HepG2 (cell line): ENCODE measurements around the gene TMEM11. TPM values are rescaled to one million over a fixed set of nuclear protein-coding genes. Genes with fewer than 3 reads are reported as not detected.

ENCODE experiments used
- ATF7 ChIP-seq, 2 experiments: fragments of 450-650 bp in 1 of 2; sonication (generic) in 1 of 2; formaldehyde crosslinking in 1 of 2; IDR thresholded peaks; 2 replicates each; pipeline versions ENCODE4 v1.4.0 to v1.6.1; 2016 to 2020; ENCODE audit warnings: antibody characterized with exemption in 1 of 2, mild to moderate bottlenecking in 1 of 2, missing genetic modification reagents in 1 of 2
- ELF1 ChIP-seq: sonication (generic); formaldehyde crosslinking; IDR thresholded peaks from 2 replicates; pipeline ENCODE4 v1.4.0; 2020; ENCODE audit warnings: missing genetic modification reagents
- ETV6 ChIP-seq: sonication (generic); formaldehyde crosslinking; conservative IDR thresholded peaks from 2 replicates; pipeline ENCODE4 v1.4.0; 2020; ENCODE audit warnings: missing genetic modification reagents
- HIC2 ChIP-seq: sonication (generic); formaldehyde crosslinking; IDR thresholded peaks from 2 replicates; pipeline ENCODE4 v1.9.0; 2022; ENCODE audit warnings: low read depth, missing genetic modification reagents
- HNF1B ChIP-seq: sonication (generic); formaldehyde crosslinking; IDR thresholded peaks from 2 replicates; pipeline ENCODE4 v1.5.1; 2020; ENCODE audit warnings: mild to moderate bottlenecking, moderate library complexity, missing genetic modification reagents
- KDM1A ChIP-seq: IDR thresholded peaks from 2 replicates; pipeline ENCODE4 v1.6.1; 2016; ENCODE audit warnings: missing compliant biosample characterization
- KLF16 ChIP-seq, 2 experiments: sonication (generic) in 1 of 2; formaldehyde crosslinking in 1 of 2; IDR thresholded peaks; 2 replicates each; pipeline versions ENCODE4 v1.6.1 to v1.8.0; 2016 to 2023; ENCODE audit warnings: missing genetic modification reagents in 2 of 2, missing compliant biosample characterization in 1 of 2
- NFYB ChIP-seq: sonication (generic); formaldehyde crosslinking; IDR thresholded peaks from 2 replicates; pipeline ENCODE4 v1.4.0; 2020; ENCODE audit warnings: missing genetic modification reagents
- POLR2AphosphoS5 ChIP-seq: IDR thresholded peaks from 2 replicates; pipeline ENCODE4 v1.6.1; 2012; ENCODE audit warnings: low read depth, low read length
- REL ChIP-seq: sonication (generic); formaldehyde crosslinking; conservative IDR thresholded peaks from 2 replicates; pipeline ENCODE4 v1.8.0; 2022; ENCODE audit warnings: mild to moderate bottlenecking, missing genetic modification reagents, moderate library complexity
- RELA ChIP-seq: sonication (generic); formaldehyde crosslinking; IDR thresholded peaks from 2 replicates; pipeline ENCODE4 v1.4.0; 2020; ENCODE audit warnings: missing genetic modification reagents
- SKIL ChIP-seq: sonication (generic); formaldehyde crosslinking; IDR thresholded peaks from 2 replicates; pipeline ENCODE4 v1.8.0; 2022; ENCODE audit warnings: missing genetic modification reagents, mild to moderate bottlenecking, moderate library complexity, borderline replicate concordance
- SP4 ChIP-seq: sonication (generic); formaldehyde crosslinking; IDR thresholded peaks from 2 replicates; pipeline ENCODE4 v1.8.1; 2023; ENCODE audit warnings: mild to moderate bottlenecking, missing genetic modification reagents
- SRSF1 ChIP-seq: fragments of 200-400 bp; formaldehyde crosslinking; optimal IDR thresholded peaks from 2 replicates; pipeline ENCODE3; 2017; ENCODE audit warnings: mild to moderate bottlenecking, low read depth, low read length, moderate library complexity
- THYN1 ChIP-seq: sonication (generic); formaldehyde crosslinking; IDR thresholded peaks from 2 replicates; pipeline ENCODE4 v1.8.1; 2023; ENCODE audit warnings: low read depth, mild to moderate bottlenecking, moderate library complexity, missing genetic modification reagents, borderline replicate concordance
- polyA plus RNA-seq, 8 experiments: library from polyadenylated mRNA; depleted of rRNA in 3 of 8; stranded (reverse) in 7 of 8; unstranded in 1 of 8; fragments of >200 nt; fragmentation: Illumina TruSeq in 4 of 8; extraction: Trizol in 4 of 8; gene quantifications; 2 replicates each; pipeline versions ENCODE4 v1.2.1 to v1.2.3, GENCODE V29; 2011 to 2016; ENCODE audit warnings: low read depth in 4 of 8, missing spikeins in 1 of 8, mixed read lengths in 1 of 8; ENCODE audit not compliant: insufficient read depth in 1 of 8
- total RNA-seq, 5 experiments: library from RNA; depleted of rRNA; stranded (reverse); fragments of >200 nt; fragmentation: Illumina TruSeq; extraction: Trizol; gene quantifications; 2 replicates each; pipeline ENCODE4 v1.2.3, GENCODE V29; 2016; ENCODE audit warnings: low read depth in 1 of 5
- TF ChIP-seq, protein P1 (sequence below): sonication (generic); formaldehyde crosslinking; IDR thresholded peaks from 2 replicates; pipeline ENCODE4 v1.4.0; 2020; ENCODE audit warnings: missing genetic modification reagents
- TF ChIP-seq, protein P2 (sequence below): IDR thresholded peaks from 2 replicates; pipeline ENCODE4 v1.4.0; 2020; ENCODE audit warnings: mild to moderate bottlenecking, missing genetic modification reagents

The TMEM11 gene
- total and polyA plus RNA-seq, 2 of the 13 experiments (the other 11 are each of a cell fraction or from before 2014, with no cell fraction given), result 18.7 to 35.0 TPM

DNA sequence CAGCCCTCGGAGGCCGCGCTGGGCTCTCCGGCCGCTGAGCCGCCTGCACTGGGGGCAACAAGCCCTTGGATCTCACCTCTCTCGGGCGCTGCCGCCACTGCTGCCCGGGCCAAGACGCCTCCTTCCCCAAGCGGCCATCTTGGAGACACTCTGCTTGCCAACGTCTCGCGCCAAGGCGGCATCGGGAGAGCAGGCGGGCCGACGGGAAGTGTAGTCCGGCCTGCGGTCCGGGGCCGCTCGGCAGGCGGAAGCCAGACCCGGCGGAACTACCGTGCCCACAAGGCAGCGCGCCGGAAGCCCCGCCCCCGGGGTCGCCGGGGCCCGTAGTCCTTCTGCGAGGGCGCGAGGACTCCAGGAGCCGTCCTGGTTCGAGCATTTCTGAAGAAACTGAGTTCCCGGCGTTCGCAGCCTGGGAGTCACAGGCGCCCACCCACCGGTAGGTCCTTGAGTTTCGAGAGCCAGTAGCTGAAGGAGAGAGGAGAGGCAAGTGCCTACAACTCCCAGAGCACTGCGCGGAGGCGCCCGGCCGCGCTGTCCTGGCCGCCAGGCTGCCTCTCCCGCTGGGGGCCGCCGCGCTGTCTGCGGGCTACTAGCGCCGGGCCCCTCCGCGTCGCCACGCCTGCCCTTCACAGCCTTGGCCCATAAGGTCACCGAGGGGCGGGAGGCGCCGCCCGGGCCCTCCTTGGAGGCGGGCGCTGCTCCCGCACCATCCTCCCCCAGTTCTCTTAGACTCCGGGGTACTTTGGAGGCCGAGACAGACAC is at the start of gene TMEM11 (continued):
- TF ChIP-seq ELF1 (peak; percentile 85), KLF16 (CRISPR knock-in tag; IDR thresholded peaks at IDR 0.05) (peak in 1 of 2 experiments; percentile 51; a peak in 2 of 4 replicates), KDM1A (CRISPR knock-in tag) (no peak), POLR2AphosphoS5 (peak; percentile 72), HIC2 (peak; percentile 66; the same call in 1 of the 2 replicates), HNF1B (0 out of 2 replicates have a peak, but pooled peaks have one; percentile 52), SP4 (CRISPR knock-in tag) (peak; percentile 86), ATF7 (IDR thresholded peaks at IDR 0.05) (no peak), ATF7 (CRISPR knock-in tag; IDR thresholded peaks at IDR 0.05) (0 out of 2 replicates have a peak, but pooled peaks have one; percentile 26), THYN1 (CRISPR knock-in tag) (no peak), SRSF1 (peak; percentile 22), SKIL (CRISPR knock-in tag) (peak; percentile 49; the same call in 1 of the 2 replicates), NFYB (CRISPR knock-in tag) (peak; percentile 36), REL (0 out of 2 replicates have a peak, but pooled peaks have one; percentile 34), ETV6 (CRISPR knock-in tag) (peak; percentile 34; the same call in 1 of the 2 replicates), RELA (CRISPR knock-in tag) (no peak)
- TF ChIP-seq, protein P1, sequence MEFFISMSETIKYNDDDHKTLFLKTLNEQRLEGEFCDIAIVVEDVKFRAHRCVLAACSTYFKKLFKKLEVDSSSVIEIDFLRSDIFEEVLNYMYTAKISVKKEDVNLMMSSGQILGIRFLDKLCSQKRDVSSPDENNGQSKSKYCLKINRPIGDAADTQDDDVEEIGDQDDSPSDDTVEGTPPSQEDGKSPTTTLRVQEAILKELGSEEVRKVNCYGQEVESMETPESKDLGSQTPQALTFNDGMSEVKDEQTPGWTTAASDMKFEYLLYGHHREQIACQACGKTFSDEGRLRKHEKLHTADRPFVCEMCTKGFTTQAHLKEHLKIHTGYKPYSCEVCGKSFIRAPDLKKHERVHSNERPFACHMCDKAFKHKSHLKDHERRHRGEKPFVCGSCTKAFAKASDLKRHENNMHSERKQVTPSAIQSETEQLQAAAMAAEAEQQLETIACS (CRISPR knock-in tag), result peak; percentile 27; the same call in 1 of the 2 replicates
- TF ChIP-seq, protein P2, sequence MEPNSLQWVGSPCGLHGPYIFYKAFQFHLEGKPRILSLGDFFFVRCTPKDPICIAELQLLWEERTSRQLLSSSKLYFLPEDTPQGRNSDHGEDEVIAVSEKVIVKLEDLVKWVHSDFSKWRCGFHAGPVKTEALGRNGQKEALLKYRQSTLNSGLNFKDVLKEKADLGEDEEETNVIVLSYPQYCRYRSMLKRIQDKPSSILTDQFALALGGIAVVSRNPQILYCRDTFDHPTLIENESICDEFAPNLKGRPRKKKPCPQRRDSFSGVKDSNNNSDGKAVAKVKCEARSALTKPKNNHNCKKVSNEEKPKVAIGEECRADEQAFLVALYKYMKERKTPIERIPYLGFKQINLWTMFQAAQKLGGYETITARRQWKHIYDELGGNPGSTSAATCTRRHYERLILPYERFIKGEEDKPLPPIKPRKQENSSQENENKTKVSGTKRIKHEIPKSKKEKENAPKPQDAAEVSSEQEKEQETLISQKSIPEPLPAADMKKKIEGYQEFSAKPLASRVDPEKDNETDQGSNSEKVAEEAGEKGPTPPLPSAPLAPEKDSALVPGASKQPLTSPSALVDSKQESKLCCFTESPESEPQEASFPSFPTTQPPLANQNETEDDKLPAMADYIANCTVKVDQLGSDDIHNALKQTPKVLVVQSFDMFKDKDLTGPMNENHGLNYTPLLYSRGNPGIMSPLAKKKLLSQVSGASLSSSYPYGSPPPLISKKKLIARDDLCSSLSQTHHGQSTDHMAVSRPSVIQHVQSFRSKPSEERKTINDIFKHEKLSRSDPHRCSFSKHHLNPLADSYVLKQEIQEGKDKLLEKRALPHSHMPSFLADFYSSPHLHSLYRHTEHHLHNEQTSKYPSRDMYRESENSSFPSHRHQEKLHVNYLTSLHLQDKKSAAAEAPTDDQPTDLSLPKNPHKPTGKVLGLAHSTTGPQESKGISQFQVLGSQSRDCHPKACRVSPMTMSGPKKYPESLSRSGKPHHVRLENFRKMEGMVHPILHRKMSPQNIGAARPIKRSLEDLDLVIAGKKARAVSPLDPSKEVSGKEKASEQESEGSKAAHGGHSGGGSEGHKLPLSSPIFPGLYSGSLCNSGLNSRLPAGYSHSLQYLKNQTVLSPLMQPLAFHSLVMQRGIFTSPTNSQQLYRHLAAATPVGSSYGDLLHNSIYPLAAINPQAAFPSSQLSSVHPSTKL (CRISPR knock-in tag), result 0 out of 2 replicates have a peak, but pooled peaks have one; percentile 18
